ENCODE data around the gene CMBL. TPM values are rescaled to one million over a fixed set of nuclear protein-coding genes. Genes with fewer than 3 reads are reported as not detected.
A peak's percentile ranks its signal among the peaks of the same experiment; 100 is the strongest.

Gene CMBL
- total and polyA plus RNA-seq, 2 of the 13 experiments (the other 11 are each of a cell fraction or from before 2014, with no cell fraction given): 11.5 to 17.0 TPM

- DNase-seq (ENCODE audit: low spot score) (peak; percentile 37), ATAC-seq (peak; percentile 75), FAIRE-seq (no peak)
- no TSS peak for BruUV-seq (replicated peaks)
- intact Hi-C loops (cut with micrococcal nuclease; ENCODE audit: unreplicated experiment): no loop called here
- in situ Hi-C loops (cut with HindIII; ENCODE audit: extremely low pct_ligation_motif_present, low pct_unique_long_range_greater_than_20kb): no loop called here
- Histone ChIP-seq H3K9me3 (ENCODE audit: low read length) (no peaks in the 10 kb centered on the region), H4K20me1 (ENCODE audit: insufficient read depth, low read length) (no peaks in the 10 kb centered on the region), H3K27ac (ENCODE audit: extremely low read length, insufficient read depth, low read length) (no peak overlapping the region), H3K9ac (ENCODE audit: insufficient read depth, low read depth, low read length) (peak overlapping the region; percentile 2; the same call in 1 of the 2 replicates), H3K36me3 (replicated peaks in 1 of 2; ENCODE audit: control insufficient read depth in 1 of 2, insufficient read depth in 2 of 2, low read length in 2 of 2) (no peaks in the 10 kb centered on the region), H3K79me2 (ENCODE audit: insufficient read depth, low read length) (no peaks in the 10 kb centered on the region), H2AFZ (ENCODE audit: low read length) (no peak overlapping the region), H3K4me3 (replicated peaks in 1 of 3; ENCODE audit: insufficient read depth in 1 of 3, low read depth in 2 of 3, low read length in 3 of 3) (no peak overlapping the region), H3K27me3 (ENCODE audit: control insufficient read depth in 1 of 2, insufficient read depth in 2 of 2, low read length in 2 of 2) (peaks cover 0 to 2% of the 10 kb centered on the region in 2 experiments; a peak in 1 of 5 replicates), H3K4me1 (ENCODE audit: insufficient read depth, low read length) (peaks cover 11% of the 10 kb centered on the region), H3K4me2 (ENCODE audit: low read depth, low read length) (peak overlapping the region; percentile 40)
- 34% methylated on average over 9 of the region's 11 CpGs for WGBS (ENCODE audit: low lambda C conversion rate)
- CTCF ChIA-PET (ENCODE audit: low intra/inter-chr PET ratio, low total read pairs): no interaction called here
- POLR2A ChIA-PET: interaction anchor here (3.0 kb wide), 1 partner anchor 34 kb away, joined by 10 read pairs; the partner anchor contains the start of gene MARCHF6
- no peak for TF ChIP-seq MAFK (conservative IDR thresholded peaks at IDR 0.05 in 1 of 2, IDR thresholded peaks at IDR 0.05 in 1 of 2; ENCODE audit: low read length in 2 of 2)
- peak; percentile 67 for TF ChIP-seq CTCF (CRISPR knock-in tag; IDR thresholded peaks at IDR 0.05)
- no peak for TF ChIP-seq MED13 (CRISPR knock-in tag; IDR thresholded peaks at IDR 0.05)
- TF ChIP-seq STAG1 (CRISPR knock-in tag; IDR thresholded peaks at IDR 0.05): peak; percentile 64
Observed at GRCh38 chr5:10319202-10319851, 11.6 kb upstream of the CMBL start.

Data from HepG2 (cell line).